ENCODE measurements around the gene SMC6. TPM values are rescaled to one million over a fixed set of nuclear protein-coding genes. Genes with fewer than 3 reads are reported as not detected.

SMC6 gene
- total RNA-seq, 4 donors from 2014 or later = 15.7 to 49.1 (median 36.2) TPM

- no peak overlapping the region for H3K4me3 ChIP-seq
- in situ Hi-C loops (cut with MboI; ENCODE audit: low pct_ligation_motif_present in 1 of 4, low pct_unique_long_range_greater_than_20kb in 1 of 4, low sequenced_read_pairs in 3 of 4) (loop anchor here in 2 of 4 donors (25.0 kb wide), 2 partner anchors 202 to 902 kb away; no protein-coding TSS in a partner anchor), intact Hi-C loops (cut with DNase I; ENCODE audit: low total_unique reads) (no loop called here)
- no peak overlapping the region for H3K27ac ChIP-seq
- H3K27me3 ChIP-seq = no peaks in the 10 kb centered on the region
- WGBS, 2 donors (ENCODE audit: low coverage in 1 of 2) = 100% methylated on average over 1 of the region's 1 CpG
- peaks cover 0 to 30% (median 14%) of the 10 kb centered on the region in 4 donors for H3K36me3 ChIP-seq
- no peaks in the 10 kb centered on the region for H3K4me1 ChIP-seq
- H3K9me3 ChIP-seq = no peaks in the 10 kb centered on the region
- no peak for DNase-seq
- TF ChIP-seq POLR2A (IDR thresholded peaks at IDR 0.05) = no peak
- TF ChIP-seq, protein P1, sequence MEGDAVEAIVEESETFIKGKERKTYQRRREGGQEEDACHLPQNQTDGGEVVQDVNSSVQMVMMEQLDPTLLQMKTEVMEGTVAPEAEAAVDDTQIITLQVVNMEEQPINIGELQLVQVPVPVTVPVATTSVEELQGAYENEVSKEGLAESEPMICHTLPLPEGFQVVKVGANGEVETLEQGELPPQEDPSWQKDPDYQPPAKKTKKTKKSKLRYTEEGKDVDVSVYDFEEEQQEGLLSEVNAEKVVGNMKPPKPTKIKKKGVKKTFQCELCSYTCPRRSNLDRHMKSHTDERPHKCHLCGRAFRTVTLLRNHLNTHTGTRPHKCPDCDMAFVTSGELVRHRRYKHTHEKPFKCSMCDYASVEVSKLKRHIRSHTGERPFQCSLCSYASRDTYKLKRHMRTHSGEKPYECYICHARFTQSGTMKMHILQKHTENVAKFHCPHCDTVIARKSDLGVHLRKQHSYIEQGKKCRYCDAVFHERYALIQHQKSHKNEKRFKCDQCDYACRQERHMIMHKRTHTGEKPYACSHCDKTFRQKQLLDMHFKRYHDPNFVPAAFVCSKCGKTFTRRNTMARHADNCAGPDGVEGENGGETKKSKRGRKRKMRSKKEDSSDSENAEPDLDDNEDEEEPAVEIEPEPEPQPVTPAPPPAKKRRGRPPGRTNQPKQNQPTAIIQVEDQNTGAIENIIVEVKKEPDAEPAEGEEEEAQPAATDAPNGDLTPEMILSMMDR (IDR thresholded peaks at IDR 0.05) = no peak
- no peak for TF ChIP-seq POLR2AphosphoS5 (IDR thresholded peaks at IDR 0.05)
- no peak for TF ChIP-seq EP300 (IDR thresholded peaks at IDR 0.05; ENCODE audit: low read depth)
Measured at GRCh38 chr2:17664534-17664933, 89.1 kb downstream of the SMC6 start.

- in situ Hi-C loops (cut with MboI; ENCODE audit: low pct_ligation_motif_present in 1 of 4, low pct_unique_long_range_greater_than_20kb in 1 of 4, low sequenced_read_pairs in 3 of 4) = loop anchor here in 2 of 4 donors (25.0 kb wide), 2 partner anchors 200 to 900 kb away; no protein-coding TSS in a partner anchor
- no peaks in the 10 kb centered on the region for H3K4me1 ChIP-seq
Measured at GRCh38 chr2:17662723-17663122, 90.9 kb downstream of the SMC6 start.

DNA sequence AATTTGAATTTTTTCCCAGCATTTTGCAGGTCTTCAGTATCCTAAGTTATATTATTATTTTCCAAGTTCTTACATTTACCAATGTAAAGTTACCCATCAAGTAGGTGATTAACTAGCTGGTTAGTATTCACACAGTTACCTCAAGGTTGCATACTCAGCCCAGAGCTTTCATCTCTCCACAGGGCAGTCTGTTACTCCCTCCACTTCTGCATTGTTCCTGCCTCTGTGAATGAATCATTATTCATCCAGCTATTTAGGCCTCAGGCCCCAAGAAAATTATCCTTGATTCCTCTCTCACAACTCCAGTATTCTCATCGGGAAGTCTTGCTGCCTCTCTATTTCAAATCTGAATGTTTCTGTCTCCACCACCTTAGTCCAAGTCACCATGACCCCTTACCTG lies 92.2 kb downstream of the SMC6 start:
- Histone ChIP-seq H3K4me1 (no peaks in the 10 kb centered on the region), H3K27ac (no peak overlapping the region), H3K27me3 (no peaks in the 10 kb centered on the region), H3K36me3 (peaks cover 0 to 23% (median 10%) of the 10 kb centered on the region in 4 donors), H3K9me3 (no peaks in the 10 kb centered on the region), H3K4me3 (no peak overlapping the region)
- intact Hi-C loops (cut with DNase I; ENCODE audit: low total_unique reads) = no loop called here
- DNase-seq = no peak
- in situ Hi-C loops (cut with MboI; ENCODE audit: low pct_ligation_motif_present in 1 of 4, low pct_unique_long_range_greater_than_20kb in 1 of 4, low sequenced_read_pairs in 3 of 4) = loop anchor here in 2 of 4 donors (25.0 kb wide), 2 partner anchors 199 to 899 kb away; no protein-coding TSS in a partner anchor
- TF ChIP-seq, protein P1 (IDR thresholded peaks at IDR 0.05) = no peak
- no peak for TF ChIP-seq EP300 (IDR thresholded peaks at IDR 0.05; ENCODE audit: low read depth)
- TF ChIP-seq POLR2A (IDR thresholded peaks at IDR 0.05) = no peak
- 91 to 100% methylated on average over 1 of the region's 1 CpG for WGBS, 2 donors (ENCODE audit: low coverage in 1 of 2)

More at GRCh38 chr2:17662723-17663122, 90.9 kb downstream of the SMC6 start:
- Histone ChIP-seq H3K27me3 (no peaks in the 10 kb centered on the region), H3K4me3 (no peak overlapping the region), H3K27ac (no peak overlapping the region), H3K36me3 (peaks cover 0 to 23% (median 10%) of the 10 kb centered on the region in 4 donors), H3K9me3 (no peaks in the 10 kb centered on the region)
- DNase-seq = no peak
- 88 to 89% methylated on average over 1 of the region's 1 CpG for WGBS, 2 donors (ENCODE audit: low coverage in 1 of 2)
- TF ChIP-seq, protein P1 (IDR thresholded peaks at IDR 0.05) = no peak
- TF ChIP-seq POLR2AphosphoS5 (IDR thresholded peaks at IDR 0.05) = no peak
- TF ChIP-seq POLR2A (IDR thresholded peaks at IDR 0.05) = no peak
- no peak for TF ChIP-seq EP300 (IDR thresholded peaks at IDR 0.05; ENCODE audit: low read depth)
- intact Hi-C loops (cut with DNase I; ENCODE audit: low total_unique reads) = no loop called here

DNA sequence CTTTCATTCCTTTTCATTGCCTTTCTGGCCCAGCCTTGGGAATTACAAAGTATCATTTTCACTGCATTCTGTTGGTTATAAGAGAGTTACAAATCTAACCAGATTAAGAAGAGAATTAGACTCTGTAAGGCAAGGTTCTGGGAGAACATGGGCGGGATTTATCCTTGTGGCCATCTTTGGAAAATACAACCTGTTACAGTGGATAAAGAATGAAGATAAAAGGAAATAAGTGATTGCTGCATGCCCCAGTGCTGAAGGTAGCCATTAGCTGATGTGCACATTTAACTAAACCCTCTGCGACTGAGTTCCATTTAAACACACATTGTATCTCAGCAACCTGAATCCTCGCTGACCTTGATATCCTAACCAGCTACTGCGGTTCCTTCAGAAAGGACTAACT lies 93.4 kb downstream of the SMC6 start:
- H3K4me3 ChIP-seq = no peak overlapping the region
- intact Hi-C loops (cut with DNase I; ENCODE audit: low total_unique reads) (no loop called here), in situ Hi-C loops (cut with MboI; ENCODE audit: low pct_ligation_motif_present in 1 of 4, low pct_unique_long_range_greater_than_20kb in 1 of 4, low sequenced_read_pairs in 3 of 4) (loop anchor here in 2 of 4 donors (25.0 kb wide), 2 partner anchors 198 to 898 kb away; no protein-coding TSS in a partner anchor)
- H3K27me3 ChIP-seq = no peaks in the 10 kb centered on the region
- peaks cover 0 to 10% (median 5%) of the 10 kb centered on the region in 4 donors for H3K36me3 ChIP-seq
- no peak for TF ChIP-seq POLR2A (IDR thresholded peaks at IDR 0.05)
- TF ChIP-seq, protein P1 (IDR thresholded peaks at IDR 0.05) = no peak
- TF ChIP-seq EP300 (IDR thresholded peaks at IDR 0.05; ENCODE audit: low read depth) = no peak
- no peak for TF ChIP-seq POLR2AphosphoS5 (IDR thresholded peaks at IDR 0.05)
- H3K4me1 ChIP-seq = no peaks in the 10 kb centered on the region
- 97 to 100% methylated on average over 3 to 4 of the region's 4 CpGs for WGBS, 2 donors (ENCODE audit: low coverage in 1 of 2)
- no peak overlapping the region for H3K27ac ChIP-seq
- DNase-seq = no peak
- H3K9me3 ChIP-seq = no peaks in the 10 kb centered on the region

Data from transverse colon (tissue), 4 donors.